Activated CD4-positive, alpha-beta T cell treated with anti-CD3 and anti-CD28 coated beads, Interleukin-2, Interleukin-4, amounts not matched to agents 100 ng/mL and 50 ng/mL, durations not matched to agents 16 hours and 8 hours (primary cell): ENCODE results near the gene PCGF1.
"Not testable (repeated sequence)": the region's sequence is repeated elsewhere in the genome, so short reads cannot be mapped to it uniquely, and the experiment has no call there.

Experiments
- DNase-seq: peaks from one replicate; pipeline ENCODE4 v3.0.0-alpha.2; 2020; ENCODE audit warnings: low spot score

Gene PCGF1

DNA sequence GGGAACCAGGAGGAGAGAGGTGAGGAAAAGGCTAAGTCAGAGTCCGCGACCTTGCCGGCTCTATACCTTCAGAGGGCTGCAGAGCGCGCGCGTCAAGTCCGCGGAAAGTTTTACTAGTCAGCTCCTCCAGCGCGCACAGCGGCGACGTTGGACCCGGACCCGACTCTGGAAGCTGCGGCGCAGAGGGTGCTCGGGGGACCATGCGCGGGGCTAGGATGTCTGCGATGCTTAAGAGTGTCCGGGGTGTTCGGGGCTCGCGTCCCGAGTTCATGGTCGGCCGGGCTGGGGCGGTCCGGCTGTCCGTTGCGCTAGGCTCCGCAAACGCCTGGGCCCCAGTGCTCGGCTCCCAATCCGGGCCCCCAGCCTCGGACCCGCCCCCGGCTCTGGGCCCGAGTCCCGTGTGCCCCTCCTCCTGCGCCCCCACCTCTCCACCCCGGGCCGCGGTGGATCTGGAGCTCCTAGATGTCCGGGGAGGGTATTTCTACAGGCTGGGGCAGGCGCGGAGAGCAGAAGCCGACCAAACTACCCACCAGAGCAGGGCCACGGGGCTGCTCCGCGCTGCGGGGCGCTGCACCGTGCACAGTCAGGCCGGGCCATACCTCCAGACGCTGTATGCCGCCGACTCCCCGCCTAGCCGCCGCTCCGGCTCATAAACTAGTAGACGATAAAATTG lies 8.1 kb downstream of the PCGF1 start, which contains the start of gene LBX2:
Gene LBX2, minus strand, starts transcription at position 337 of the 673 bp plus-strand sequence. Its CDS starts 66 bp downstream, at position 271.
- DNase-seq = no peak

DNA sequence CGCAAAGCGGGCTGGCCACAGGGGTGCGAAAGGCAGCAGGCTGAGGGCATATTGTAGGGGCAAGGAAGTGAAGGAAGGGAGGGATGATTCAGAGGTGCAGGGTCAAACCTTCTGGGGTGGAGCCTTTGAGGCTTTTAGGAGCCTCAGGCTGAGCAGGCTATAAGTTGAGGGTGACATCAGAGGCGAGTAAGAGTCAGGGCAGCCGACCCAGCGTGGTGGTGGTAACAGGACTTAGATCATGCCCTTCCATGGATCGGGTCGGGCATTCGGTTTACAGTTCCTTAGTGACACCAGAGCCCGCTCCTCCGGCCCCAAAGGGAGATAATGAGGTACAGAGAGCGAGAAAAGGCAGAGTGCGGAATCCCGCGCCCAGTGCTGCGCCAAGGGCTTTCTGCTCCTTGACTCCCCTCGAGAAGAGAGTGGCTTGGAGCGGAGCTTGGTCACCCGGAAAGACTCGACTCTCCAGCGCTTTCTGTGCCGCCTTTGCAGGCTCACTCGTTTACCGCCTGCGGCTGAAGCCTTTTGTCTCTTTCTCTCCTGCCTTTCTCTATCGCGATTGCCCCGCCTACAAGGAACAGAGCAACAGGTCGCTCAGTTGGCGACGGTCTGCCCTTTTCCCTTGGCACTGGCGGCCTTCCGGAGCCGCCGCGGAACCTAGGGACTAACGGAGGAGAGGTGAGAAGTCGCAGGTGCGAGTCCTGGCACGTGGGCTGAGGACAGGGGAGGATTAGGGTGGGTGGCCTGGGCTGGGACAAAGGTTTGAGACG lies 8.8 kb downstream of the PCGF1 start:
- peak; percentile 59 for DNase-seq

DNA sequence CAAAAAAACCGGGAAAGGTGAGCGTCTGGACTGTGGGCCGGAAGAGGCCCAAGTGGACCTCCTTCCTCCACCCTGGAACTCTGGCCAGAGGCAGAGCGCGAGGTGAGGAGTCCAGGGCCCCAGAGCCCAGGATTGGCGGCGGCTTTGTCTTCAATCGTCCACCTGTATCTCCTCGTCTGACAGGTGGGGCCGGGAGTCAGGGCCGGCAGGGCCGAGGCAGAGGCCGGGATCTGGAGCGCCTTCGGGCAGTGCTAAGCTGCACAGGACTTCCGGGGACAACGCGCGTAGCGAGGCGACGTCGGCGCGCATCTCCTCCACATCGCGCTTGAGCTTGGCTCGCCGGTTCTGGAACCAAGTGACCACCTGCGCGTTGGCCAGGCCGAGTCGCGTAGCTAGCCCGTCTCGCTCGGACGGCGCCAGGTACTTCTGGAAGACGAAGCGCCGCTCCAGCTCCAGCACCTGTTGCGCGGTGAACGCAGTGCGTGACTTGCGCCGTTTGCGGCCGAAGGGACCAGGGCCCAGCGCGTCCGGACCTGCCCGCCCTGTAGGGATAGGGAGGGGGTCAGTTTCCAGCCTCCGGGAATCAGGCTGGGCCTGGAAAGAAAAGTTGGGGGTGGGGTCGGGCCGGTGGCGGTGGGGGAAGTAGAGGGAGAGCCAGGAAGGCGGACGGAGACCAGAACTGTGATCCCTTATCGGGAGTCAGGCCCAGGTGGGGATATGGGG lies 9.6 kb downstream of the PCGF1 start:
- no peak for DNase-seq

DNA sequence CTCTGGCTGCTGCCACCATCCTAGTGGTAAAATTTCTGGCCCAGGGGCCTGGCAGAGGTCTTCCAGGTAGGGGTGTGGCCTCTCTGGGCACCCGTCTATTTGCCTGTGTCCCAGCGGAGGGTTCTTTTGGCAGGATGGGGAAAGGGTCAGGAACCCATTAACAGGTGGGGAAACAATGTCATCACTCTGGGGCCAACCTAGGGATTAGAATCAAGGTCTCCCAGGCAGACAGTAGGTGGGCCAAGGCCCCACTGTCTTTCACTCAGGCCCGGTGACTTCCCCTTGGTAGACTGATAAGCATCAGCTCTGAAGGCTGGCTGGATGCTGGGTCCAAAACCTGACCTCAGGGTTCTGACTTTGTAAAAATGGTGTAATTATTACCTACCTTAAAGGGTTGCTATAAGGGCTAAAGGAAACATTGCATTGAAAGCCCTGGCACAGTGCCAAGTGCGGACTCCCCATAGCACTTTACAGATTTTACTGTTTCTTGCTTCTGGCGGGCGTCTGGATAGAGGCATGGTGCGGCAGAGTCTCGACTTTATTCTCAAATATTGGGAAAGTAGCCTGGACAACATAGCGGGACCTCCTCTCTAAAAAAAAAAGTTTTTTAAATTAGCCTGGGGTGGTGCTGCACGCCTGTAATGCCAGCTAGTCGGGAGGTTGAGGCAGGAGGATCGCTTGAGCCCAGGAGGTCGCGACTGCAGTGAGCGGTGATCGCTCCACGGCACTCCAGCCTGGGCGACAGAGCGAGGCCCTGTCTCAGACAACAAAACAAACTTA lies 10.3 kb downstream of the PCGF1 start:
- no peak for DNase-seq

DNA sequence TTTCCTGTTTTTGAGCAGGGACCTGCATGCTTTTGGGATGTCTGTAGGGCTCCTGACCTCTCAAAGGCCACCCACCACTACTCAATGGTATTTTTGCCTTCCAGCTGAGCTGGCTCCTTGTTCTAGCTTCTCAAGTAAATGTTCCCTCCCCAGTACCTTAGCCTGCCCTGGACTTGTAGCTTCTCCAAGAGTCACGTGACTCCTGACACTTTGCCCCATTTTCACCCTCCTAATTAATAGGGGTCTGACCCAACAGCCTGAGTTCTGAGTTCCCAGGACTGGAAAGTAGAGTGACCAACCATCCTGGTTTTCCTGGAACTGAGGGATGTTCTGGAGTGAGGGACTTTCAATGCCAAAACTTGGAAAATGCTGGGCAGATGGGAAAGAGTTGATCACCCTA lies 12.1 kb downstream of the PCGF1 start:
- no peak for DNase-seq

DNA sequence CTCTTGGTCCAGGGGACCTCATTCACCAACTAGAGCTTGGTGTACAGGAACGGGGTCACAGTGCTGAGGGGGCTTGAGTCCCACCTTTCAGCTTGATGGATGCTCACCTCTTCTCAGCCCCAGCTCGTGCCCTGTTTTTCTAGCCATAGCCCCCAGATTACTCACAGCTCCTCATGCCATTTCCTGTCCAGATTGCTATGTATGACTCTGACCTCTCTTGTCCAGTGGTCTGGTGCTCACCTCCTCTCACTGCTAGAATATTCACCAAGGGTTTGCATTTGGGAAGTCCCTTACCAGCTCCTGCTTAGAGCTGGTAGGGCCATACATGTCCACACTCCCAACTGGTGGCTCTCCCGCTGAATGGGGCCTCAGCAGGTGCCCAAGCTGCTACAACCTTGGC lies 13.9 kb downstream of the PCGF1 start:
- DNase-seq = no peak

DNA sequence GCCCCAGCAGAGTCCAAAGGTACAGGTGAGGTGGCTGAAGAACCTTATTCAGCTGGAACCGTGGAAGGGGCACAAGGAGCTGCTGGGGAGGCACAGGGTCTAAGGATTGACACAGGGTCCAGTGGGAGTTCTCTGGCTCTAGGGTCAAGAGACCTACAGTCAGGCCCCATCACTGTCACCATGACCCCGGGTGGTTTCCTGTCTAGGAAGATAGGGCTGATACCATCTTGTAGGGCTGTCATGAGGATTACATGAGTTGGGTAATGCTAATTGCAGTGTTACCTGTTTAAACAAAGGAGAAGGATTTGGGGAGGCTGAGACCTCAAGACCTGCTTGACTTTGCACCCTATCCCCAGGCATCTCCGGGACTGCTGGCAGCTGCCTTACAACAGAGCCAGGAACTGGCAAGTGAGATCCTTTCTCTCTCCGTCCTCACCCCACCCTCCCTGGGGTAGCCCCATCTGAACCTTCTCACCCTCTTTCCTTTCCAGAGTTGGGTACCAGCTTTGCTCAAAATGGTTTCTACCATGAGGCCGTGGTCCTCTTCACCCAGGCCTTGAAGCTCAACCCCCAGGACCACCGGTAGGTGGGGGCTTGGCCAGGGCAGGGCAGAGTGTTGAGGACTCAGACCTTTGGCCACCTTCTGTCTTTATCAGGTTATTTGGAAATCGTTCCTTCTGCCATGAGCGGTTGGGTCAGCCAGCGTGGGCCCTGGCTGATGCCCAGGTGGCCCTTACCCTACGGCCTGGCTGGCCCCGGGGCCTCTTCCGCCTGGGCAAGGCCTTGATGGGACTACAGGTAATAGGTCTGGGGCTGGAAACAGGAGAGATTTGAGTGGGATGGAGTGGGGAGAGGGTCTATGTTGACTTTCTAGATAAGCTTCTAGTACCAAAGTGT lies 15.6 kb downstream of the PCGF1 start:
- no peak for DNase-seq

DNA sequence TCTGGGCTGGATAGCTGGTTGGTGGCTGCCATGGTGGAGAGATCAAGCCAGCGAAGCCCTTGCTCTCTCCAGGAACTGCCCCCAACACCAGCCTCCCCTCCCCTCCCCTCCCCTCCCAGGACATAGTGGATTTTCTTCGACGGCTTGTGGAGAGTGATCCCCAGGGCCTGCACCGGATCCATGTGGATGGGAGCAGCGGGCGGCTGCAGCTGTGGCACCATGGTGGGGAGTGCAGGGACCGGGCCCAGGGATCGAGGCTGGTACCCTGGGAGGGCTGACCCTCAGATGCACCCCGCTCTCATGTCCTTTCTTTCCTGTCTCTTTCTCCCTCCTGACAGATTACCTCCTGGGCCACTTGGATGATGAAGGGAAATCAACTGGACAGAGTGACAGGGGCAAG lies 17.6 kb downstream of the PCGF1 start:
- DNase-seq = no peak

DNA sequence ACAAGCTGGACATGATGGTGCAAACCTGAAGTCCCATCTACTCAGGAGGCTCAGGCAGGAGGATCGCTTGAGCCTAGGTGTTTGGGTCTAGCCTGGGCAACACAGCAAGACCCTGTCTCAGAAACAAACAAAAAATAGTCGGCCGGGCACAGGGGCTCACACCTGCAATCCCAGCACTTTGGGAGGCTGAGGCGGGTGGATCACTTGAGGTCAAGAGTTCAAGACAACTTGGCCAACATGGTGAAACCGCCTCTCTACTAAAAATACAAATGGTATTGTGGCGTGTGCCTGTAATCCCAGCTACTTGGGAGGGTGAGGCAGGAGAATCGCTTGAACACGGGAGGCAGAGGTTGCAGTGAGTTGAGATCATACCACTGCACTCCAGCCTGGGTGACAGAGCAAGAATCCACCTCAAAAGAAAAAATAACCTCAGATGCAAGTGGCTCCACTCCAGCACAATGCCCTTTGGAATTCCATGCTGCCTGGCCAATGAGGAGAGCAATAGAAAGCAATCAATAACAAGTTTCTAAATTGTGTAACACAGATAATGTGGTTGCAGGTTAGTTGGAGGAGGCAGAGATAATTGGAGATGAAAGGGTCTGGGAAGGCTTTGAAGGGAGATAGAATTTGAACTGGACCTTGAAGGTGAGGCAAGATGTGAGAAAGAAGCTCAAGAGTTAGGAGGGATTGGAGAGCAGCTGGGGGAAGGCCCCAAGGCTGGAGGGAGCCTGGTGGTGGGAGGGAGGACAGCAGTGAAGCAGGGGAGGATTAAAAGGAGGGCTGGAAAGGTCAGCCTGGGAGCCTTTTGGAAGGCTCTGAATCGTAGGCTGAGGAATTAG lies 18.6 kb downstream of the PCGF1 start:
- no peak for DNase-seq

DNA sequence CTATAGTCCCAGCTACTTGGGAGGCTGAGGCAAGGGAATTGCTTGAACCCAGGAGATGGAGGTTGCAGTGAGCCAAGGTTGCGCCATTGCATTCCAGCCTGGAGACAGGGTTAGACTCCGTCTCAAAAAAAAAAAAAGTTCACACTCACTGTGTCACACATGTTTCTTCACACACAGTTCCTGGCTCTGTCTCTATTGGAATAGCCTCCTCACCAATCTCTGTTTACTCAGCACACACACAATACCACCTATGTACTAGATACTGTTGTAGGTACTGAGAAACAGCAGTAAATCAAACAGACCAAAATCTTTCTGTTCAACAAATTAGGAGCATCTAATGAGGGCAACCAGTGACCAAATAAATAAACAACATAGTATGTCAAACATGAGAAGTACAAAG lies 21.4 kb downstream of the PCGF1 start:
- DNase-seq = no peak

DNA sequence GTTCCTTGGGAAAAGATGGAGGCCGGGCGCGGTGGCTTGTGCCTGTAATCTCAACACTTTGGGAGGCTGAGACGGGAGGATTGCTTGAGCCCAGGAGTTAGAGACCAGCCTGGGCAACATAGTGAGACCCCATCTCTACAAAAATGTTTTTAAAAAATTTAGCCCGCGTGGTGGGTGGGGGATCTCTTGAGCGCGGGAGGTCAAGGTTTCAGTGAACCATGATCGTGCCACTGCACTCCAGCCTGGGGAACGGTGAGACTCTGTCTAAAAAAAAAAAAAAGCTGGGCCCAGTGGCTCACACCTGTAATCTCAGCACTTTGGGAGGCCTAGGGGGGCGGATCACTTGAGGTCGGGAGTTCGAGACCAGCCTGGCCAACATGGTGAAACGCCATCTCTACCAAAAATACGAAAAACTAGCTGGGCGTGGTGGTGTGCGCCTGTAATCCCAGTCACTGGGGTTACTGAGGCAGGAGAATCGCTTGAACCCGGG lies 23.8 kb downstream of the PCGF1 start:
- DNase-seq = not testable (repeated sequence)

DNA sequence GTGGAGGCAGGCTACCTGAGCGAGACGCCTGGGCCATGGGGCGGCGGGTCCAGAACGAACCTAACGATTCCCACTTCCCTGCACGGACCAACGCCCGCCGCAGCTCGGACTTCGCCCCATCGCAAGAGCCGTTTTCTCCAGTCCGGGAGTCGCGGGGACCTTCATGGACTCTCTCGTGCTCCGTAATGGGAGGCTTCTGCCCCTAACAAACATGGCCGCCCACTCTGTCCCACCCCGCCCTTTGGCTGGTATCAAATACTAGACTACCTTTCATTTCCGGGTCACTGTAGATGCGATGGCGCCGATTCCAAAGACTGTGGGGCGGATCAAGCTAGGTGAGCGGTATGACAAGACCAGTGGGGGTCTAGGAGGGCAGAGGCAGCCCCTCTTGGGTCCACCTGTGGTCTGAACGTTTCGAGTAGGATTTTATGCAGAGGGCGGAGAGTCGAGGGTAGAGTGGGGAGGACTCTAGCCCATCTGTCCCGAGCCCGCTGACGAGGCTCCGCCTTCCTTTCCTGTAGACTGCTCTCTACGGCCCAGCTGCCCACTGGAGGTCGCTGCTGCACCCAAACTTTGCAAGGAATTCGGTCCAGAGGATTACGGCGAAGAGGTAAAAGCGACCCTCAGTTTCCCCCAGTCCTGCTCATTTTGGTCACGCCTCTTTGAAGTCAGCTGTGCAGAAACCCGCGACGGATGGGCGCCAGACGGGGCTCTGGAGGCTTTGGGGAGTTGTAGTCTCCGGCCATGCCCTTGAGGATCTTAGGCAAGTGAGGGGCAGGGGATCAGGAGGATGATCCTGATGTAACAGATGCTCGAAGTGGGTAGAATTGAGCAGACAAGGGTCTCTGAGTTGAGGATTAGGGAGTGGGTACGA lies 24.5 kb downstream of the PCGF1 start, which contains the start of the genes CCDC142 and TTC31:
Gene CCDC142, minus strand, starts transcription at position 198 of the 874 bp plus-strand sequence. Its CDS starts 161 bp downstream, at position 37.
Gene TTC31, plus strand, starts transcription at position 281 of the 874 bp plus-strand sequence. Its CDS starts 15 bp downstream, at position 296.
- DNase-seq = peak; percentile 95

DNA sequence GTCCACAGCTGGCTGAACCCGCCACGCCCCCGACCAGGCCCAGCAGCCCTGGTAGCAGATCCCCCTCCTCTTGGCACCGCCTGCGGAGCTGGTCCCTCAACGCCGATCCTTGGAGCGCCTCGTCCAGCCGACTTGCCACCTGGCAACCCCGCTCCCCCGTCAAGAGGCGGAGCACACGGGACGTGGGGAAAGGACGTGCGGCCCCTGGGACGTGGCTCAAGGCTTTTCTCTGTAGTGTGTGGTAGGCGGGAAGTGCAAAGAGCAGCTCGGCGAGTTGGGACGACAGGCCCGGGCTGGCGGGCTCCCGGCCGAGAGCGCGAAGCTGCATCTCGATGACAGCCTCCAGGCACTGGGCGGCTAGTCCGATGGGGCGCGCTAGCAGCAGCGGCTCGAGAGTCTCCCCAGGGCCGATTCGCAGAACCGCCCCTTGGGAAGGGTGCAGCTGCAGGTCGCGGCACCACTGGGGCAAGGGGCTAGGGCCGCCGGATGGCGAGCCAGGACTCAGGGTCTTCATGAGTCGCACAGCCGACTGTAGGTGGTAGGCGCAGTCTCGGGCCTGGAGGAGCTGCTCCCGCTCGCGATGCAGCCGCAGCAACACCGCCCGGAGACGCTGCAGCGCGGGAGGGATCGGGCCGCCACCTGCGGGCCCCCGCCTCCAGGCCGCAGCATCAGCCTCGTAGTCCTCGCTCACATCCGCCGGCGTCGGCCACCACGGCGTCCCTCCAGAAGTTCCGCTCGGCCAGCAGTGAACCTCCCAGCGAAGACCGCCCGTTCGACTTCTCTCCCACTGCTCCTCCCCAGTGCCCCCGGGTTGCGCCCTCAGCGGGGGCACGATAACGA lies 25.3 kb downstream of the PCGF1 start:
- DNase-seq = no peak

DNA sequence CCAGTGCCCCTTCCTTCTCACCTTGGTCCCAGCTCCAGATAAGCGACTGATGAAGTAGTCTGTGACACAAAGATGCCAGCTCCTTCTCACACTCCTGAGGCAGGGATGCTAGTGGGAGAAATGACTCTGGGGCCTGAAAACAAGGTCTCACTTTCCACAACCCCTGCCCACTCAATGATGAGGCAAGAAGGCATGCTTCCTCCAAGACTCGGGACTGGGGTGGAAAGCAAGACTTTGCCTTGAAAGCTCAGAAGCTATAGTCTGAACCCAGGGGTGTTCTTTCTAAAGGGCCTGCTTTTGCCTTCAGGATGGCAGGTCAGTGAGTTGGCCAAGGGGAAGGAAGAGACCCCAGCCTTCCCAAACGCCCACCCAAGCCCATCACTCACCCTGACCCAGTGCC lies 26.1 kb downstream of the PCGF1 start:
- no peak for DNase-seq

DNA sequence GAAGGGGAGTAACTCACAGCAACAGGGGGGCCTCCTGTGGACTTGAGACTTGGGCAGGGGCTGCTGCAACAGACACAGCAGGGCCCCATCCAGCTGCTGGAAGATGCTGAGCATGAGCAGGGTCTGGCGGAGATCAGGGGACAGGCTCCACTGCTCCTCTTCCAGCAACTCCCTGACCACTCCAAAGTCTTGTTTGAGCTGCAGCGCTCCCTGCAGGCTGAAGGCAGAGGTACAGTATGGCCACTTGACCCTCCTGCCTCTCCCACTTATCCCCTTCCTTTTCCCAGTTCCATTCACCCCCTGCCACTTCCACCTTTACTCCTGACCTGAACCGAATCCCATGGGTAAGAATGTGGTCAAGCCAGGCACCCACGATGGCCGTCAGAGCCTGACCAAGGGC lies 32.6 kb downstream of the PCGF1 start:
- no peak for DNase-seq

DNA sequence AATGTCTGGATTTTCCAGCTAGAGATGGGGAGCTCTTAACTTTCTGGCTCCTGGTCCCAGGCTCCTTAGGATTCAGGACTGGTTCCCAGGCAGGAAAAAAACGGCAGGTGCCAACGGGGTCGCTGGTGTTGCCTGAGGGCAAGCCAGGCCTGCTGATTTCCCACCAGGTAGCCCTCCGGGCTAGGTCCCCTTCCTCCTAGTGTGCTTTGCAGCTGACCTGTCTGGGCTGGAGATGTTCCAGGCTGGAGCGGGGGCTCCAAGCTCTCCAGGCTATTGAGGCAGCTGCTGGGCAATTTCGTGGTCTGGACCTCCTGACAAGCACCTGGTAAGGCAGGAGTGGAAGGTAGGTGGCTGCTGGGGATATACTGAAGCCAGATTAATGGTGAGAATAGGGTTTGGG lies 33.0 kb downstream of the PCGF1 start:
- DNase-seq = no peak

DNA sequence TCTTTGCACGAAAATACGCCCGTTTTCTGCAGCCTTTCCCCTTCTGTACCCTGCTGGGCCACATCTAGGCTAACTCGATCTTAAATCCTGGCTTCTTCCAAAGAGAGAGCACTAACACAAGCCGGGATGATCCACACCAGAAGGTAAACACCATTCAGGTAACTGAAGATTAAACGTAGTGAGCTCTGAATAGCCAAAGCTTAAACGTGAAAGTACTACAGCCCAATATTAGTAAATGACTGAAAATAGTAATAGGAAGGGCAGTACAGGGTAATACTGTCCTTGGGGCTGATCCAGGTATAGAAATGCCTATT lies 34.6 kb downstream of the PCGF1 start:
- no peak for DNase-seq
